ENCODE data around the gene LY6G6C.

DNA sequence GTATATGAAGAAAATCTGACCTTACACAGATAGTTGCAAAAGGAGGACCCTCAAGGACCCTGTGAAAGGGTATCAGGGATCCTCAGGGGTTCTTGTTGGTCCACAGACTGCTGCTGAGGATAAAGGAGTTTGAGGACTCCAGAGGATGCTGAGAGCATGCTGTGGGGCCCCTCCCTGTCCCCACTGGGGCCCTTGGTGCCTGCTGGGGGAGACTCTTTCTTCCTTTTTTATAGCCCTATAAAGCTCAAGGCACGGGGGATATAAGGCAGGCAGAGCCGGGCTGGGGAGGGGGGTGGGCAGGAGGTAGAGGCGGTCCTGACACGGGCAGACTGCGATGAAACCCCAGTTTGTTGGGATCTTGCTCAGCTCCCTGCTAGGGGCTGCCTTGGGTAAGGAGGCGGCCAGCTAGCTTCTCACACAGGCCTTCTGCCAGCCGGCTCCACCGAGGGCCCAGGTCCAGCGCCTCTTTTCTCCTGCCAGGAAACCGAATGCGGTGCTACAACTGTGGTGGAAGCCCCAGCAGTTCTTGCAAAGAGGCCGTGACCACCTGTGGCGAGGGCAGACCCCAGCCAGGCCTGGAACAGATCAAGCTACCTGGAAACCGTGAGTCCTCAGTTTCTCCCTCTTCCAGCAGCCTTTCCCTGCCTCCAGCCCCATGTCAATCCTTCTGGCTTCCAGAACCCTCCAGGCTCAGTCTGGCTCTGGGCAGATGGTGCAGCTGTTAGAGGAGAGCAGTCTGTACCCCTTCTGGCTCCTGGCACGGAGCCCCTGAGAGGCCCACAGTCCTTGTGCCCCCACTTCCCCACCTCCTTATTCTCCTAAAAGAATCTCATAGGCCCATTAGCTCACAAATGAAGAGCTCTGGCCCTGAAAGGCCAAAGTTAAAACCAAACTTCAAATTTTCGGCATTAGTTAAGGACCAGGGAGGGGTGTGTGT is 6.3 kb downstream of the LY6G6C start, which contains the start of gene LY6G6D:
- TF ChIP-seq, protein P1, sequence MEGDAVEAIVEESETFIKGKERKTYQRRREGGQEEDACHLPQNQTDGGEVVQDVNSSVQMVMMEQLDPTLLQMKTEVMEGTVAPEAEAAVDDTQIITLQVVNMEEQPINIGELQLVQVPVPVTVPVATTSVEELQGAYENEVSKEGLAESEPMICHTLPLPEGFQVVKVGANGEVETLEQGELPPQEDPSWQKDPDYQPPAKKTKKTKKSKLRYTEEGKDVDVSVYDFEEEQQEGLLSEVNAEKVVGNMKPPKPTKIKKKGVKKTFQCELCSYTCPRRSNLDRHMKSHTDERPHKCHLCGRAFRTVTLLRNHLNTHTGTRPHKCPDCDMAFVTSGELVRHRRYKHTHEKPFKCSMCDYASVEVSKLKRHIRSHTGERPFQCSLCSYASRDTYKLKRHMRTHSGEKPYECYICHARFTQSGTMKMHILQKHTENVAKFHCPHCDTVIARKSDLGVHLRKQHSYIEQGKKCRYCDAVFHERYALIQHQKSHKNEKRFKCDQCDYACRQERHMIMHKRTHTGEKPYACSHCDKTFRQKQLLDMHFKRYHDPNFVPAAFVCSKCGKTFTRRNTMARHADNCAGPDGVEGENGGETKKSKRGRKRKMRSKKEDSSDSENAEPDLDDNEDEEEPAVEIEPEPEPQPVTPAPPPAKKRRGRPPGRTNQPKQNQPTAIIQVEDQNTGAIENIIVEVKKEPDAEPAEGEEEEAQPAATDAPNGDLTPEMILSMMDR (IDR thresholded peaks at IDR 0.05; ENCODE audit: insufficient read depth, low read depth, low read length), result no peak
- TF ChIP-seq EZH2 (IDR thresholded peaks at IDR 0.05; ENCODE audit: insufficient read depth, low read length), result no peak

Data from astrocyte (in vitro differentiated cells and primary cell).